ENCODE data around the gene SGSH.
A peak's percentile ranks its signal among the peaks of the same experiment; 100 is the strongest.
"Not testable (repeated sequence)": the region's sequence is repeated elsewhere in the genome, so short reads cannot be mapped to it uniquely, and the experiment has no call there.

Gene SGSH

GRCh38 chr17:80210348-80211108 lies 9.6 kb downstream of the SGSH start:
- no peak for DNase-seq (ENCODE audit: low spot score)

GRCh38 chr17:80209765-80210164 lies 10.4 kb downstream of the SGSH start:
- DNase-seq (ENCODE audit: low spot score): no peak

- no peak for DNase-seq (ENCODE audit: low spot score)
These were observed 12.1 kb downstream of the SGSH start for GRCh38 chr17:80208050-80208449.

GRCh38 chr17:80205811-80206210 lies 14.3 kb downstream of the SGSH start:
- DNase-seq (ENCODE audit: low spot score): no peak

- DNase-seq (ENCODE audit: low spot score): no peak
These were observed 15.3 kb downstream of the SGSH start for GRCh38 chr17:80204626-80205468.

DNA sequence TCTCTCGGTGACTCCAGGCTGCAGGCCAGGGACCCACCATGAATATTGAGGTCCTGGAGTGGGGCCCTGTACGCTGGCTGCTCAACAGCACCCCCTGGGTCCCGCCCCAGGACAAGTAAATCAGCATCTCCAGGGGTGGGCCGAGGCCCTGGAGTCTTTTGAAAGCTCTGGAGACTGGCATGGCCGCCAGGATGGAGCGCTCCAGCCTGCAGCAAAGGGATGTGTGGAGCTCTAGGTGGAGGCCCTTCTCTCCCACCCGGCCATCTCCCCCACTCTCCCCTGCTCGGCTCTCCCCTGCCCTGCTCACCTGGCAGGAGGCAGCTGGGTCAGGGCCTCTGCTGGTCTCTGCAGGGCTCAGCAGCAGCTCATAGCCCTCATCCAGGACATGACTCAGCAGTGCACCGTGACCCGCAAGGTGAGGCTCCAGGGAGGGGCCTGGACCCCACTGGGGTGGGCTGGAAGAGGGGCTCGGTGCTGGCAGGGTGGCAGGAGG lies 16.6 kb downstream of the SGSH start:
- DNase-seq (ENCODE audit: low spot score): no peak

DNA sequence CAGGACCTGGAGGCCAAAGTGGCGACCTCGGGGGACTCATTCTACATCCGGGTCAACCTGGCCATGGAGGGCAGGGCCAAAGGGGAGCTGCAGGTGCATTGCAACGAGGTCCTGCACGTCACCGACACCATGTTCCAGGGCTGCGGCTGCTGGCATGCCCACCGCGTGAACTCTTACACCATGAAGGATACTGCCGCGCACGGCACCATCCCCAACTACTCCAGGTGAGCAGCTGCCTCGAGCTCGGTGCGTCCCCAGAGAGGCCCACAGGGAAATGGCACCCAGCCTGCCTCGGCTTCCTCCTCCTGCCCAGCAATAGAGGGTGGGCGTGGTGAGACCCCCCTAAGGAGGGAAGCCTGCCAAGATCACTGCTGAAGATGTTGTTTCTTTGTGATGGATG lies 17.9 kb downstream of the SGSH start:
- no peak for DNase-seq (ENCODE audit: low spot score)

DNA sequence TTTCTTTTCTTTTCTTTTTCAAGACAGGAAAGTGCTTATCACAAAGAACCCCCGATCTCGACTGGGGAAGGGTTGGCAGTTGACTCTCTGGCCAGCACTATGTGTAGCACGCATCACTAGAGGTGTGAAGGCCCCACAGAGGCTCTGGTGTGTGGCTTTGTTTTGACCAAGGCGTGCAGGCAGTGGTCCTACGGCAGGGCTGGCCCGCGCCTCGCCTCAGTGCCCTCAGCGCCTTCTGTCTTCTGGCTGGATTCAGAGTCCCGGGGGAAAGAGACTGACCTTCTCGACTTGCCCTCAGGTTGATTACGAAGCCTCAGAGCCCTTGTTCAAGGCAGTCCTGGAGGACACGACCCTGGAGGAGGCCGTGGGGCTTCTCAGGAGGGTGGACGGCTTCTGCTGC lies 18.7 kb downstream of the SGSH start:
- no peak for DNase-seq (ENCODE audit: low spot score)

- not testable (repeated sequence) for DNase-seq (ENCODE audit: low spot score)
These were observed 20.8 kb downstream of the SGSH start for GRCh38 chr17:80199295-80199694.

- no peak for DNase-seq (ENCODE audit: low spot score)
These were observed 21.9 kb downstream of the SGSH start for GRCh38 chr17:80198144-80198661.

GRCh38 chr17:80196652-80197051 lies 23.5 kb downstream of the SGSH start:
- no peak for DNase-seq (ENCODE audit: low spot score)

- peak; percentile 64 for DNase-seq (ENCODE audit: low spot score)
These were observed 24.2 kb downstream of the SGSH start for GRCh38 chr17:80195671-80196529.

DNA sequence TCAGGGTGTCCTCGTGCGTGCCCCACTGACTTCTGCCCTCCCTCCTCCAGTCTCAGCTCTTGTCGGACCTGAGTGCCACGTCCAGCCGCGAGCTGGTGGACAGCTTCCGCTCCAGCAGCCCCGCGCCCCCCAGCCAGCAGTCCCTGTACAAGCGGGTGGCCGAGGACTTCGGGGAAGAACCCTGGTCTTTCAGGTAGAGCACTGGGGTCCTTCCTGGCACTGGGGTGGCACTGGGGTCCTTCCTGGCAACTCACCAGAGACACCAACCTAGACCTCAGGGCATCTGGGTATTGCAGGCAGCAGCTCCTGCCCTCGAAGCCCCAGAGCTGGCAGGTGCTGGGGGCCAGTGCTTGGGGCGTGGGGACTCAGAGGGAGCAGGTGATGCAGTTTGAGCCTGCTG lies 25.0 kb downstream of the SGSH start:
- DNase-seq (ENCODE audit: low spot score): no peak

DNA sequence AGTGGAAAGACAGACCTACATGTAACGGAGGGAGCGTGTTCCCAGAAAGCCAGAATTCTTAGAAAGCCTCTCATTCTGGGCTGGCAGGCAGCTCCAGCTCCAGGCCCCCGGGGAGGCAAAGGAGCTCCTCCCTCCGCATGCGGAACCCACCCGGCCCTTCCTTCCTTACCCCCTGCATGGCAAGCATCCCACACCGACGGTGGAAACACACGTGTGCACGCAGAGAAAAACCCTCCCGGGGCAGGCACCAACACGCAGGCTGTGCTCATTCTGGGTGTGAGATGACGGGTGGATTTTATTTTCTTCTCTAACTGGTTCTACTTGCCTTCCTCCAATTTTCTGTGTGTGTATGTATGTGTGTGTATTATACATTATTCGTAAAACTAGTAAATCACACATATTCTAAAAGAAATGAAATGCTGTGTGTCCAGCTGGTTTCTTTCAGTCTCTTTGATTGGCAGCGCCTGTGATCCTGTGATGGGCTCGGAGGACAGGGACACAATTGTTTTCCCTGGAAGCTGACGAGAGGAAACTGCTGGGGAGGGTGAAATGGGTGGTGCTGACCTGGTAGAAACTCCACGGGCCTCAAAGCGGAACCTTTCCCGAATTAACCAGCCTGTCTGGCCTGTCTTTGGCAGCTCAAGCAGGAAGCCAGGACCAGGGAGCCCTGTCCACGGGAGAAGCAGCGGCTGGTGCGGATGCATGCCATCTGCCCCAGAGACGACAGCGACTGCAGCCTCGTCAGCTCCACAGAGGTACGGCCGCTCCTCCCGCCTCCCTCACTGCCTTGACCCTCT lies 28.1 kb downstream of the SGSH start:
- no peak for DNase-seq (ENCODE audit: low spot score)

DNA sequence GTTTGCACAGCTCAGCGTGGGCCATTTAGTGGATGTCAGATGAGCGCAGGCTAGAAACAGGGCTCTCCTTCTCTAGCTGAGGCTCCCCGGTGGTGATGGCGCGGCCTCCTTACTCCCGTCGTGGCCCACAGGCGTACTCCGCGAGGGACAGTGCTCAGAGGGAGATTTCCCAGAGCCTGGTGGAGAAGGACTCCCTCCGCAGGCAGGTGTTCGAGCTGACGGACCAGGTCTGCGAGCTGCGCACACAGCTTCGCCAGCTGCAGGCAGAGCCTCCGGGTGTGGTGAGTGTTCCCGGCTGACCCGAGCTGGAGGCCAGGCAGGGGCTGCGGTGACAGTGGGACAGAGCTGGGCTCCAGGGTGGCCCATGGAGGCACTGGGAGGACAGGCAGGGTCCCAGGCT lies 28.9 kb downstream of the SGSH start:
- DNase-seq (ENCODE audit: low spot score): no peak

DNA sequence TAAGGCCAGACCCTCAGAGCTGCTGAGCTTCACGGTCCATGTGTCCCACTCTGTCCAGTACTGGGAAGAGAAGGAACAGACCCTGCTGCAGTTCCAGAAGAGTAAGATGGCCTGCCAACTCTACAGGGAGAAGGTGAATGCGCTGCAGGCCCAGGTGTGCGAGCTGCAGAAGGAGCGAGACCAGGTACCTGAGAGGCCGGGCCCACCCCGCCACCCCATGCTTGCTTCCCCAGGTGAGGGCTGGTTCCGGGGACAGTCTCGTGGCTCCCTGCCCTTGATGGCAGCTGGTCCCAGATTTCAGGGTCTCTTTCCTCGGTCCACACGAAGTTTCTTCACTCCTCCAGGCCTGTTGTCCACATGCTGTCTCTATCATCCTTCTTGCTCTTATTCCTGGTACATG lies 29.4 kb downstream of the SGSH start:
- DNase-seq (ENCODE audit: low spot score): no peak

GRCh38 chr17:80189611-80190010 lies 30.5 kb downstream of the SGSH start:
- no peak for DNase-seq (ENCODE audit: low spot score)

DNA sequence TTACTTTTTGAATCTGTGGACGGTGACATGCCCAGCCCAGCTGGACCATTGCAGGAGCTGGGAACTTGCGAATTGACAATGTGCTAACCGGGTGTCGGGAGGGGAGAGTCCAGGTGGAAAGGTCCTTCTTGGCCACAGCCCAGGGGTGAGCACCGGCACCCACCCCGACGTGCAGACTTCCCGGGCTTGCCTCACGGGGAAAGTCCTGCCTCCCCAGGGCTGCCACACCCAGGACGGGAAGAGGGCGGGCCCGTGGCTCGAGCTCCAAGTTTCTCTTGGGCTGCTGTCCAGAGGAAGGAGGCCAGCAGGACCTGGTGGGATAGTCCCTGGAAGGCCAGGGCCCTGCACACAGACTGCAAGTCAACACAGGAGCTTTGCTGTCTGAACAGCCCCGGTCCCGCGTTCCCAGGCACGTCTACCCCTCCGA lies 32.6 kb downstream of the SGSH start:
- peak; percentile 91 for DNase-seq (ENCODE audit: low spot score)

- DNase-seq (ENCODE audit: low spot score): peak; percentile 67
These were observed 33.0 kb downstream of the SGSH start for GRCh38 chr17:80187090-80187489.

- DNase-seq (ENCODE audit: low spot score): no peak
These were observed 34.2 kb downstream of the SGSH start for GRCh38 chr17:80185968-80186367.

- no peak for DNase-seq (ENCODE audit: low spot score)
These were observed 35.8 kb downstream of the SGSH start for GRCh38 chr17:80184423-80184714.
